ENCODE data around the gene CRLF1.

DNA sequence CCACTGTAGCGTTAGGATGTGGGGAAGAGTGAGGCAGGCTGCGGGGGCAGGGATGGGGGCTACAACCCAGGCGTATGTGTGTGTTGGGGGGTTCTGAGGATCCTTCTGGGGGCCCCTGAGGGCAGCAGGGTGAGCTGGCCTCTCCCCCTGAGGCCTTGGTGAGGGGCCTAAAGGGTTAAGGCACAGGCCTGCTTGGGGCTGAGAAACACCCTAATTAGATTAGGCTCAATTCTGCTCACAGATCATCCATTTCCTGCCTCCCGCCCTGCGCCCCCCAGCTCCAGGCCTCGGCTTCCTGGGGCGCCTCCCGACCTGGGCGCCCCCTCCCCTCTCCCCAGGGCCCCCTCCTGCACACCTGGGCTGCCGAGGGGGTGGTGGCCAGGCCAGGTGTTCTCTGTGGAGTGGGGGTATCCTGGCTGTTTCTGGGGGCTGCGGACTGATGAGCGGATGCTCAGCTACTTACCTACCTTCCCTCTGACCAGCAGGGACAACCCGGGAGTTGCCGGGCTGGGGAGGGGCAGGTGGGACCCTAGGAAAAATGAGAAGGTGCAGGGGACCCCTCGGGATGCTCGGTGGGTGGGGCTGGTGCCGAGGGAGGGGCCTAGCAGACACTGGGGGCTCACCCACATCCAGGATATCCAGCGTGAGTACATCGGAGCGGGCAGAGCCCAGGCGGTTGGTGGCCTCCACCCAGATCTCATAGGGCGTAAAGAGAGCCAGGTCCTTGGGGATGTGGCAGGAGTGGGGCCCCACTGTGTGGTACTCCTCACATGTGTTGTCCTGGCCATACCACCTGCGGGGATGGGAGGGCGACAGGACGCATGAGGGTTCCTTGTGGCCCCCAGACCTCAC is 8.6 kb downstream of the CRLF1 start:
- TF ChIP-seq SMAD1 (IDR thresholded peaks at IDR 0.05; ENCODE audit: low read depth, partially characterized antibody) (no peak), SIN3A (IDR thresholded peaks at IDR 0.05; ENCODE audit: low read depth, low read length) (no peak), CREB1 (IDR thresholded peaks at IDR 0.05; ENCODE audit: low read depth) (no peak), EZH2 (IDR thresholded peaks at IDR 0.05; ENCODE audit: borderline replicate concordance, control insufficient read depth, low read depth, low read length) (no peak), POLR2AphosphoS5 (IDR thresholded peaks at IDR 0.05; ENCODE audit: low read length) (no peak), MXI1 (IDR thresholded peaks at IDR 0.05; ENCODE audit: low read depth, low read length) (no peak), CBX5 (IDR thresholded peaks at IDR 0.05; ENCODE audit: low read depth) (no peak), NFIC (IDR thresholded peaks at IDR 0.05; ENCODE audit: low read depth, low read length) (no peak)
